Stimulated activated CD8-positive, alpha-beta memory T cell treated with anti-CD3 and anti-CD28 coated beads, Interleukin-15, amount 100 ng/mL, for 48 hours (primary cell): ENCODE measurements around the gene GGA1.
A peak's percentile ranks its signal among the peaks of the same experiment; 100 is the strongest.

Experiments used
- DNase-seq, 2 donors: peaks; one replicate each; pipeline ENCODE4 v3.0.0-alpha.2; 2020; ENCODE audit warnings: low read depth in 2 of 2

Gene GGA1

DNA sequence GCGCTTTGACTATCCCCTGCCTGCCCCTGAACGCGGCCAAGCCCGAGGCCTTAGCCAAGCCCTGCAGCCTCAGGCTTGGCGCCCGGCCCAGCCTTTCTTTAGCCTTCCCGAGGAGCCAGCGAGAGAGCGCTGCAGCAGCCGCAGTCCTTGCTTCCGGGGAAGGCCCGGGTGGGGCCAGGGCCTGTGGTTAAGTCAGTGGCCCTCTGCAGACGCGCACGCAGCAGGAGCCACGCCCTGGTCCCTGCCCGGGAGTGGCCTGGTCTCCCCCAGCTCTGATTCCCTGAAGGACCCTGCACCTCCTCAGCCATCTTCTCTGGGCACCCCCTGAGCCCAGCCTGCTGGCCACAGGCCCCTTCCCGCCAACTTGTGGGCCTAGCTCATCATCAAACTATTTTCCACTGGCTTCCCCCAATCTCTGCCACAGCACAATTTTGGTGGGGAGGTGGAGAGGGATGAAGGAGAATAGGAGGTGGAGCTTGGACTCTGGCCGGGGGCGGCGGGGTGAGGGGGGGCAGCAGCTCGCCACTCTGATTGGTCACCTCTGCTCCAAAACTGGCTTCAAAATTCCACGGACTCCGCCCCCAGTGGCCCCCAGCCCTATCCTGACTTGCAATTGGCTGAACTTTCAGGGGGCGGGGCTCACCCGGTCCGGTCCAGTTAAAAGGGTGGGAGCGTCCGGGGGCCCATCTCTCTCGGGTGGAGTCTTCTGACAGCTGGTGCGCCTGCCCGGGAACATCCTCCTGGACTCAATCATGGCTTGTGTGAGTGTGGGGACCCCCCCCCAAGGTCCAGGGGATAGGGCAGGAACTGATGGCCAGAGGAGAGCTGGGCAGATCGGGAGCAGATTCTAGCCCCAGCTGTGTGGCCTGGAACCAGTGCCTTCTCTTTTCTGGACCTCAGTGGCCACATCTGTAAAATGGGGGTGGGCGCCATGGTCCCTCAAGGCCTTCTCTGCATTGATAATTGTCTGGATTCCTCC lies 66.6 kb downstream of the GGA1 start, which contains the start of gene LGALS1:
LGALS1 (plus strand) TSS at position 686 of the 979 bp plus-strand sequence; CDS start at position 753, 67 bp downstream.
- peak; percentile 67 to 72 for DNase-seq

DNA sequence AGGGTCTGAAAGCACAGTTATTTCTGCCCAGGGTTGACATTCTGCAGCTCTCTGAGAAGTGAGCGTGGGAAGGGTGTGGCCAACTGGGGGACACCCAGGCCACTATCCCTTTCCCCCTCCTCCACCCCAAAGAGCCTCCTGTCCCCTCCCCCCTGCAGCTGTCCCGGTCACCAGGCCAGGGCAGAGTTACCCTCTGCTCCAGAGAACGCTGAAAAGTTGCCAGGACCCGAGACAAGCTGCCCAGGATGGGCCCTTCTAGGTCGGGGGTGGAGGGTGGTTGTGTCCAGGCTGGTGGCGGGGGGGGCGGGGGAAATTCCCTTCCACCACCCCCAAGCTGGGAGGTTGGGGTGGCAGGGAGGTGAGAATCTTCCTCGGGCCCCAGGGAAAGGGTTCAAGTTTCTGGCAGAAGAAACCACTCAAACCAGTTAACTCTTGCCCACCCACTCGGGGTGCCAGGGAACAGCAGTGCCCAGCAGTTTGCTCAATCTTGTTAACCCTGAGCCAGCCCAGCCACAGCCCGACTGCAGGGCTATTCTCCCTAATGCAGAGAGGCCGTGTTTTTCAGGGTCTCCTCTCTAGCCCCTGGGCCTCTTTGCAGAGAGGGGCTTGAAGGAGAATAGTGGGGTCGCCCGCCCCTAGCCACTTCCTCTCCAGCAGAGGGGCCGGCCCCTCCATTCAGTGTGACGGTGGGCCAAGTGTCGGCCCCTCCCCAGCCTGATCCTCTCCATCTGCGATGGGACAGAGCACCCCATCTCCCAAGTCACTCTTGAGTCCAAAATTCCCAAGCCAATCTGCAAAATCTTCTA lies 67.5 kb downstream of the GGA1 start:
- no peak for DNase-seq

DNA sequence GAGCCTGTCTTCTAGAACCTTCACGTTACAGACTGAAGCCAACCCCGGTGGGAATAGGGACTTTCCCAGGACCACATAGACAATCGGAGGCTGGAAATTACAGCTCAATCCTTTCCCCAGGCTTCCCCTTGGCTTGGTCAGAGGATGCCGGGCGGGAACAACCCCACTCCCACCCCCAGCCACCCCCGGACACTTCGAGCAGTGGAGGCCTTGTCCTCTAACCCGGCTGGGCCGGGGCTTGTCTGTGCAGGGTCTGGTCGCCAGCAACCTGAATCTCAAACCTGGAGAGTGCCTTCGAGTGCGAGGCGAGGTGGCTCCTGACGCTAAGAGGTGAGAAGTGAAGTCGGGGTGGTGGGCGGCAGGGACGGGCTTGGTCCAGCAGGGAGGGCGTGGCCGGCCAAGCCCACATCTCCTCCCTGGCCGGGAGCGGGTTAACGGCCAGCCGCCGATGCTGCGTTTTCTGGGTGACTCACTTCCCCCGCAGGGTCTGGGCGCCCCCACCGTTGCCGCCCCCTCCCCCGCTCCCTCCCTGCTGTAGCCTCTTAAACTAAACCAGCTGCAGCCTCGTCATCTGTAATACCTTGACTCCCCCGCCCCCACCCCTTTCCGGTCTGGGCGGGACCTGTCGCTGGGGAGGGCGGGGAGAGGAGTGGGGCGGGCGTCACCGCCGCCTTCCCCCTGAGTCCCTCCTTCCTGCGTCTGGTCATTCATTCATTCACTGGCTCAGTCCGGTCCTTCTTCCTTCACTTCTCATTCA lies 68.3 kb downstream of the GGA1 start:
- DNase-seq, result peak; percentile 85 to 92

DNA sequence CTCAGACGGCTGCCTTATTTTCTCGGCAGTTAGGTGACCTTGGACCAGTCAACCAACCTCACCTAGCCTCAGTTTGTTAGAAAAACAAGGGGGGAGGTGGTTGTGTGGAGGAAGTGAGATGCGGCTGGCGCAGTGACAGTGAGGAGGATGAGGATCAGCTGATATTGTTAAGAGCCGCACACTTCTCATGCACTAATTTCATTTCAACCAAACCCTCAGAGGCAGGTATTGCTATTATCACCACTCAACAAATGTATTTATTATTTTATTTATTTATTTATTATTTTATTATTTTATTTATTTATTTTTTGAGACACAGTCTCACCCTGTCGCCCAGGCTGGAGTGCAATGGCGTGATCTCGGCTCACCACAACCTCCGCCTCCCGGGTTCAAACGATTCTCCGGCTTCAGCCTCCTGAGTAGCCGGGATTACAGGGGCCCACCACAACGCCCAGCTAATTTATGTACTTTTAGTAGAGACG lies 68.9 kb downstream of the GGA1 start:
- no peak for DNase-seq

DNA sequence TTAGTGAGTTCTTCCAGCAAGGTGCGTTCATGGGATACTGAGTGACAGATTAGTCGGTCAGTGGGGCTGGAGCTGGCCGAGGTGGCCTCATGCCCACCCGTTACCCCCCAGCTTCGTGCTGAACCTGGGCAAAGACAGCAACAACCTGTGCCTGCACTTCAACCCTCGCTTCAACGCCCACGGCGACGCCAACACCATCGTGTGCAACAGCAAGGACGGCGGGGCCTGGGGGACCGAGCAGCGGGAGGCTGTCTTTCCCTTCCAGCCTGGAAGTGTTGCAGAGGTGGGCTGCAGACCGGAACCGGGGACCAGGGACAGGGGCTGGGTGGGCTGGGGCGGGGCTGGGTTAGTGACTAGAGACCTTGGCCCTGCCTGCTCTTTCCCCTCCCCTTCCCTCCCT lies 69.7 kb downstream of the GGA1 start:
- DNase-seq, result no peak

DNA sequence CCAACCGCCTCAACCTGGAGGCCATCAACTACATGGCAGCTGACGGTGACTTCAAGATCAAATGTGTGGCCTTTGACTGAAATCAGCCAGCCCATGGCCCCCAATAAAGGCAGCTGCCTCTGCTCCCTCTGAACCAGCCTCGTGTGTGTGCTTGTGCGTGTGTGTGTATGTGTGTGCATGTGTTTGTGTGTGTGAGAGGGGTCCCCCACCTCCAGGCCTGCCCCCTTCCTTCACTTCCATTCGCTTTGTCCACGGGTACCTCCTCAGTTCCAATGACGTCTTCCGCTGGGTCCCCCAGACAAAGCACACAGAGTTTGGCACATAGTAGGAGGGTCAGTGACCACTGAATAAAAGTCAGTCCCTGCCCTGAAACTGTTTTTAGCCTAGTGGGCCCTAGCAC lies 71.0 kb downstream of the GGA1 start:
- DNase-seq, result no peak

DNA sequence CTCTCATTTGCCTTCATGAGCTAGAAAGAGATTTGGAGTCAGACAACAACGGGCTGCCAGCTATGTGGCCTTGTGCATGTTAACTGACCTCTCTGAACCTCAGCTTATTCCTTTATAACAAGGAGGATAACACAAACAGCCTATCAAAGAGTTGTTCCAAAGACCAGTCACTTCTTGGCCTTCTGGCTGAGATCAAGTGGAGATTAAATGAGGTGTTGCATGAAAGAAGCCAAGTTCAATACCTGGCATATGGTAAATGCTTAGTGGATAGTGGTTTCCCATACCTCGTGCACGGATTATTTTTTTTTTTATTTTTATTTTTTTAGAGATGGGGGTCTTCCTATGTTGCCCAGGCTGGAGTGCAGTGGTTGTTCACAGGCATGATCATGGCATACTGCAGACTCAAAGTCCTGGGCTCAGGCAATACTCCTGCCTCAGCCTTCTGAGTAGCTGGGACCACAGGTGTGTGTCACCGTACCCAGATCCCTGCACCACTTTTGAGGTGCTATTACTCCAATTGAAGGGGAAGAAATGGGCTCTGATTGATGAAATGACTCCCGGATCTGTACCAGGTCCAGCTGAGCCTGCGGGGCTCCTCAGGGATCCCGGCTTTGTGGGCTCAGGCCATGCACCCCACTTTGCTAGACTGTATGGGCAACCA lies 71.7 kb downstream of the GGA1 start:
- DNase-seq, result no peak

DNA sequence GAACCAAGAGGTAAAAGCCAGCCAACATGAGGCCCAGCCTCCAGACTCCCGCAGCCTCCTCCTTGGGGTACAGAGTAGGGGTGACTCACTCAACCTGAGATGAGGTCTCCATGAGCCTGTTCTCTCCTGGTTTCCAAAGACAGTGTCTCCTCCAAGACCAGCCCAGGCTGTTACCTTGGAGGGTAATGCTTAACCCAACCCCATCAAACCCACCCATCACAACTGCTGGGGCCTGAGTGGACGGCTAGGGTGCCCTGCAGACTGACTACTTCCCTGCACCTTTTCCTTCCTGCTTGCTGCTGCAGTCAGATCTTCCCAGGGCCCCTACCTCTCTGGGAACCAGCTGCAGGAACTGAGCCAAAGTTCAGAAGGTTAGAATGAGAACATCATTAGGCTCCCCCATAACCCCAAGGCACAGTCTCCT lies 72.4 kb downstream of the GGA1 start:
- DNase-seq, result no peak

DNA sequence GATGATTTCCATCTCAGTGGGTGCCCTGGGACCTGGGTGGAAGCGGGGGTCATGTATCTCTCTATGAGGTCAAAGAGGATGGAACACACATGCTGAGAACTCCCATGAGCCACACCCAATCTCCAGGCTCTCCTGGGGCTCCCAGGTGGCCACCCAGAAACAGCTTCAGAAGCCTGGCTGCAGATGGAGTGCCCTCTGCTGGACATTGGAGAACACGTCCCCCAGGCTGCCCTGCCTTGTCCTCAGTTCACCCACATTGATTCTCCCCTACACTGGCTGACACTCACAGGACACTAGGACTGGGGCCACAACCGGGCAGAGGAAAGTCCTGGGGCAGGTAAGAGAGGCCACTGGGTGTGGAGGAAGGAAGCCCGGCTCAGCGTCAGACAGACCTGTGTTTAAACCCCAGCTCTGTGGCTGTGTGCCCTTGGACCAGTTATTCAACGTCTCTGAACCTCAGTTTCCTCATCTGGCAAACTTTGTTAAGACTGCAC lies 73.0 kb downstream of the GGA1 start:
- DNase-seq, result peak; percentile 57 to 61
